ENCODE measurements around the gene ELMO1. TPM values are rescaled to one million over a fixed set of nuclear protein-coding genes. Genes with fewer than 3 reads are reported as not detected.
A peak's percentile ranks its signal among the peaks of the same experiment; 100 is the strongest.

ELMO1 gene
- total RNA-seq, 6 donors from 2014 or later, result 51.4 to 204 (median 73.7) TPM

- H3K4me1 ChIP-seq, result peaks cover 51 to 67% (median 57%) of the 10 kb centered on the region in 4 donors
- WGBS, 2 donors, result 68 to 81% methylated on average over 5 to 8 of the region's 8 CpGs
- H3K27me3 ChIP-seq, result no peaks in the 10 kb centered on the region
- H3K4me3 ChIP-seq, result no peak overlapping the region
- peak overlapping the region in 3 of 4 donors; percentile 37 to 68 (median 68) for H3K27ac ChIP-seq
- ATAC-seq (ENCODE audit: low FRiP score in 2 of 2) (peak in 1 of 2 donors; percentile 64), DNase-seq (peak in 1 of 2 donors; percentile 68)
- no peaks in the 10 kb centered on the region for H3K9me3 ChIP-seq
- no peaks in the 10 kb centered on the region for H3K36me3 ChIP-seq
- TF ChIP-seq POLR2AphosphoS5 (IDR thresholded peaks at IDR 0.05) (peak in 1 of 2 donors; percentile 25), CTCF (IDR thresholded peaks at IDR 0.05) (no peak), EP300 (IDR thresholded peaks at IDR 0.05) (no peak), POLR2A (IDR thresholded peaks at IDR 0.05) (no peak)
These were observed 58.5 kb downstream of the ELMO1 start for GRCh38 chr7:37390114-37390513.

- Histone ChIP-seq H3K27me3 (no peaks in the 10 kb centered on the region), H3K4me3 (no peak overlapping the region), H3K36me3 (no peaks in the 10 kb centered on the region), H3K27ac (peak overlapping the region in 3 of 4 donors; percentile 5 to 32 (median 22)), H3K9me3 (no peaks in the 10 kb centered on the region), H3K4me1 (peaks cover 51 to 69% (median 58%) of the 10 kb centered on the region in 4 donors)
- 64 to 65% methylated on average over 4 of the region's 4 CpGs for WGBS, 2 donors
- no peak for TF ChIP-seq EP300 (IDR thresholded peaks at IDR 0.05)
- TF ChIP-seq POLR2A (IDR thresholded peaks at IDR 0.05), result no peak
- no peak for TF ChIP-seq CTCF (IDR thresholded peaks at IDR 0.05)
- TF ChIP-seq POLR2AphosphoS5 (IDR thresholded peaks at IDR 0.05), result no peak
- ATAC-seq (ENCODE audit: low FRiP score in 2 of 2) (no peak), DNase-seq (no peak)
These were observed 59.9 kb downstream of the ELMO1 start for GRCh38 chr7:37388811-37389210.

- TF ChIP-seq POLR2AphosphoS5 (IDR thresholded peaks at IDR 0.05) (no peak), CTCF (IDR thresholded peaks at IDR 0.05) (no peak), EP300 (IDR thresholded peaks at IDR 0.05) (no peak), POLR2A (IDR thresholded peaks at IDR 0.05) (no peak)
- Histone ChIP-seq H3K36me3 (no peaks in the 10 kb centered on the region), H3K4me3 (no peak overlapping the region), H3K27me3 (no peaks in the 10 kb centered on the region), H3K4me1 (peaks cover 29 to 48% (median 37%) of the 10 kb centered on the region in 4 donors), H3K27ac (peak overlapping the region in 2 of 4 donors; percentile 17 to 46), H3K9me3 (no peaks in the 10 kb centered on the region)
- WGBS, 2 donors, result 64 to 68% methylated on average over 4 to 6 of the region's 6 CpGs
- peak; percentile 59 to 73 for ATAC-seq (ENCODE audit: low FRiP score in 2 of 2)
- peak in 1 of 2 donors; percentile 77 for DNase-seq
These were observed 62.9 kb downstream of the ELMO1 start for GRCh38 chr7:37385787-37386186.

- H3K9me3 ChIP-seq, result no peaks in the 10 kb centered on the region
- ATAC-seq (ENCODE audit: low FRiP score in 2 of 2) (no peak), DNase-seq (no peak)
- H3K4me1 ChIP-seq, result peaks cover 10 to 22% (median 18%) of the 10 kb centered on the region in 4 donors
- H3K36me3 ChIP-seq, result no peaks in the 10 kb centered on the region
- no peak overlapping the region for H3K4me3 ChIP-seq
- no peaks in the 10 kb centered on the region for H3K27me3 ChIP-seq
- 48 to 87% methylated on average over 1 of the region's 1 CpG for WGBS, 2 donors
- TF ChIP-seq EP300 (IDR thresholded peaks at IDR 0.05) (no peak), POLR2A (IDR thresholded peaks at IDR 0.05) (no peak), POLR2AphosphoS5 (IDR thresholded peaks at IDR 0.05) (no peak), CTCF (IDR thresholded peaks at IDR 0.05) (no peak)
- no peak overlapping the region for H3K27ac ChIP-seq
These were observed 66.0 kb downstream of the ELMO1 start for GRCh38 chr7:37382546-37383088.

GRCh38 chr7:37380831-37381230 is 67.8 kb downstream of the ELMO1 start:
- no peaks in the 10 kb centered on the region for H3K27me3 ChIP-seq
- 88 to 92% methylated on average over 4 of the region's 4 CpGs for WGBS, 2 donors
- ATAC-seq (ENCODE audit: low FRiP score in 2 of 2) (no peak), DNase-seq (no peak)
- peaks cover 6 to 9% (median 9%) of the 10 kb centered on the region in 4 donors for H3K4me1 ChIP-seq
- no peak overlapping the region for H3K27ac ChIP-seq
- TF ChIP-seq CTCF (IDR thresholded peaks at IDR 0.05), result no peak
- no peak for TF ChIP-seq EP300 (IDR thresholded peaks at IDR 0.05)
- TF ChIP-seq POLR2AphosphoS5 (IDR thresholded peaks at IDR 0.05), result no peak
- TF ChIP-seq POLR2A (IDR thresholded peaks at IDR 0.05), result no peak
- no peaks in the 10 kb centered on the region for H3K36me3 ChIP-seq
- H3K9me3 ChIP-seq, result peaks cover 0 to 5% (median 3%) of the 10 kb centered on the region in 4 donors
- no peak overlapping the region for H3K4me3 ChIP-seq
